Activated CD4-positive, CD25-positive, alpha-beta regulatory T cell (primary cell): ENCODE measurements around the gene TTC31.
"Not testable (repeated sequence)": the region's sequence is repeated elsewhere in the genome, so short reads cannot be mapped to it uniquely, and the experiment has no call there.

Source experiments
- DNase-seq, 4 experiments: peaks; one replicate each; lab custom pipeline; 2025; lab: John Stamatoyannopoulos, UW

The TTC31 gene

DNA sequence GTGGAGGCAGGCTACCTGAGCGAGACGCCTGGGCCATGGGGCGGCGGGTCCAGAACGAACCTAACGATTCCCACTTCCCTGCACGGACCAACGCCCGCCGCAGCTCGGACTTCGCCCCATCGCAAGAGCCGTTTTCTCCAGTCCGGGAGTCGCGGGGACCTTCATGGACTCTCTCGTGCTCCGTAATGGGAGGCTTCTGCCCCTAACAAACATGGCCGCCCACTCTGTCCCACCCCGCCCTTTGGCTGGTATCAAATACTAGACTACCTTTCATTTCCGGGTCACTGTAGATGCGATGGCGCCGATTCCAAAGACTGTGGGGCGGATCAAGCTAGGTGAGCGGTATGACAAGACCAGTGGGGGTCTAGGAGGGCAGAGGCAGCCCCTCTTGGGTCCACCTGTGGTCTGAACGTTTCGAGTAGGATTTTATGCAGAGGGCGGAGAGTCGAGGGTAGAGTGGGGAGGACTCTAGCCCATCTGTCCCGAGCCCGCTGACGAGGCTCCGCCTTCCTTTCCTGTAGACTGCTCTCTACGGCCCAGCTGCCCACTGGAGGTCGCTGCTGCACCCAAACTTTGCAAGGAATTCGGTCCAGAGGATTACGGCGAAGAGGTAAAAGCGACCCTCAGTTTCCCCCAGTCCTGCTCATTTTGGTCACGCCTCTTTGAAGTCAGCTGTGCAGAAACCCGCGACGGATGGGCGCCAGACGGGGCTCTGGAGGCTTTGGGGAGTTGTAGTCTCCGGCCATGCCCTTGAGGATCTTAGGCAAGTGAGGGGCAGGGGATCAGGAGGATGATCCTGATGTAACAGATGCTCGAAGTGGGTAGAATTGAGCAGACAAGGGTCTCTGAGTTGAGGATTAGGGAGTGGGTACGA, at the start of gene TTC31, which contains the start of gene CCDC142:
TSS of gene TTC31 (plus strand) at position 281 of the 874 bp plus-strand sequence. CDS start at position 296, 15 bp downstream.
TSS of gene CCDC142 (minus strand) at position 198 of the 874 bp plus-strand sequence. CDS start at position 37, 161 bp downstream.
- peak; percentile 83 to 87 (median 85) for DNase-seq

DNA sequence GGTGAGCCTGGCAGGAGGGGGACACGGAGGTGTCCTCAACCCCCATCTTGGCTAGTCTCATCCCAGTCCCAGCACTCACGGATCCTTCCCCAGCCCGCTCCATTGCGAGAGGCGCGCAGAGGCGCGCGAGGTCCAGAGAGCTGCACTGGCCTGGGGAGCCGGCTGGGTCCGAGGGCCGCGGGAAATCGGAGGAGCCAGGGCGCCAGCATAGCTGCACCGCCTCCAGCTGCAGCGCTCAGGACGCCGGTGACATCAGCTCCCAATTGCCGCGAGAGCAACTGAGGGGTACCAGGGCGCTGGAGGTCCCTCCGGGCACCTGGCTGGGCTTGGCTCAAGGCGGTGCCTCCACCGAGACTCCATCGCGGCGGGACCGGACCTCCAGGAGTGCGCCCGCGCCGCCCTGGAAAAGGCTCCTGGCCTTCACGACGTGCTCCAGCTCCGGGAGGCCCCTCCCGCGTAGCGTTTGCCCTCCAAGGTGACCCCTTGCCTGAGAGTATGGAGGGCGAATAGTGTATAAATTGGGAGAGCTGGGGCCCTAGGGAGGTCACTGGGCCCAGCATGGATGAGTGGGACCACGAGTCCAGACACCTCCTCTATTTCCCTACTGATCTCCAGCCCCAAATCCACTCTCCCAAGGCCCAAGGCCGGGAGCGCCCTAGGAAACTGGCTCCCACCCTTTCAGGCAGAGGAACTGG, 46.6 kb upstream of the TTC31 start:
- no peak for DNase-seq

GRCh38 chr2:74436848-74437695, 45.8 kb upstream of the TTC31 start:
- DNase-seq: no peak

- DNase-seq: no peak
Observed at GRCh38 chr2:74438248-74438647, 44.6 kb upstream of the TTC31 start.

DNA sequence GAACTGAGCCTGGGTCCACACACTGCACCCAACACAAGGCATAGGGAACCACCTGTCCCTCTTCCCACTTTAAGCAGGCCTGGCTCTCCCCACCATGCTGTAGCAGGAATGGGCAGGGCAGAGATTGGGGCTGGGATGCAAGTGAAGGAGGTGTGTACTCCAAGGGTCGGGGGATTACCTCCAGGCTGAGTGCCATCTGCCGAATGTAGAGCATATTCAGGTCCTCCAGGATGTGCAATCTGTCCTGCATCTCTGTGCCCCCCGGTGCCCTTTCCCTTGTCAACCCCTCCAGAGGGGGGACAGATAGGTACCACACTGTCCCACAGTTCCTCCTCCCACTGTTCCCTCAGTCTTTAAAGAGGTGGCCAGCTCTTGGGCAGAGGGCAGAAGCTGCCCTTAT, 43.5 kb upstream of the TTC31 start:
- no peak for DNase-seq

GRCh38 chr2:74439803-74440377, 43.0 kb upstream of the TTC31 start:
- no peak for DNase-seq

DNA sequence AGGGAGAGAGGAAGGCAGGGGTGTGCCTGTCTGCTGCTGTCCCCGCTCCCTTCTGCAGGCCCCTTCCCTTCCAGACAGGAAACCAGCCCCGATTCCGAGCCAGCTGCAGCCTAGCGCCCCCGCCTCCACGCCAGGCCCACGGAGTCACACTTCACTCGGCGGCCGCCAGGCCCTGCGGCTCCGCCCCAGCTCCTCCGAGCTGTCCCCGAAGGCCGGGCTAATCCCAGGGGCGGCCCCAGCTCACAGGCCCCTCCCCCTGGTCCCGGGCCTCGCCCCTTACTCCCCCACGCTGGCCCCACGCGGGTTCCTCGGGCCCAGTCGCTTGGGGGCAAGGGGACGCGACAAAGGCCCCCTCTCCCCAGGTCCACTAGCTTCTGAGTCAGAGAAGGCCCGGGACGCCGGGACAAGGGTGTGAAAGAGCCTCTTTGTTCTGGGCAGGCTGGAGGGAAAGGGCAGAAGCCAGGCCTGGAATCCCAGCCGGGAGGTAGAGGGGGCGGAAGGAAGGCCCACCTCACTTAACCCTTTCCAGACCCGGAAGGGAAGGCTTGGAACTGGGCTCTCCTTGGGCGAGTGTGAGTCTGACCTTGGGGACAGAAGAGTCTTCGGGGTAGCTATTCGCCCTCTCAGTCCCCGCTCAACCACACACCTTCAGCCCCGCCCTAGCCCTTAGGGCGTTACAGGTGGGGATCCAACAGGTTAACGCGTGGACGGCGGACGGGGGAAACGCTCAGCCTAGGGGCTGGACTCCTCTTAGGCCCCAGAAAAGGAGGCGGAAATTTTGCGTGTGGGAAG, 42.3 kb upstream of the TTC31 start:
- no peak for DNase-seq

DNA sequence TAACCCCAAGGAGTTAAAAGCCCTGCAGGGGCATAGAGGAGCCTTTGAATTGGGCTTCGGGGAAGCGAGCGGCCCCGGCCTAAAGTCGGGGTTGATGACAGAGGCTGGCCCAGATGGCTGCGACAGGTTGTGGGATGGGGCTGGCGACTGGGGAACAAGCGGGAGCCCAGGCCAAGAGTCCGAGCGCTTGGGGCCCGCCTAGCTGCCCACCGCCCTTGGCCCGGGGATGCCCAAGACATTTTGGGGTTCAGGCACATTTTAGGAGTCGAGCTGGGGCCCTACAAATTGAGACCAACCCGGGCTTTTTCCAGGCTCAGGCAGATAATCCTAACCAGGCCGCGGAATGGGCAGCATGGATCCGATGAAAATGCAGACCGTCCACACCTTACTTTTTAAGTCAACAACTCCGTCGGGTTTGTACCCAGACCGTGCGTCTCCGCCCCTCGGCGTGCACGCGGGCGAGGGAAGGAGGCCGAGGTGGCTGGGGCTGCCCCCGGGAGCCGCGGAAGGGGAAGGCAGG, 41.7 kb upstream of the TTC31 start:
- DNase-seq: no peak

DNA sequence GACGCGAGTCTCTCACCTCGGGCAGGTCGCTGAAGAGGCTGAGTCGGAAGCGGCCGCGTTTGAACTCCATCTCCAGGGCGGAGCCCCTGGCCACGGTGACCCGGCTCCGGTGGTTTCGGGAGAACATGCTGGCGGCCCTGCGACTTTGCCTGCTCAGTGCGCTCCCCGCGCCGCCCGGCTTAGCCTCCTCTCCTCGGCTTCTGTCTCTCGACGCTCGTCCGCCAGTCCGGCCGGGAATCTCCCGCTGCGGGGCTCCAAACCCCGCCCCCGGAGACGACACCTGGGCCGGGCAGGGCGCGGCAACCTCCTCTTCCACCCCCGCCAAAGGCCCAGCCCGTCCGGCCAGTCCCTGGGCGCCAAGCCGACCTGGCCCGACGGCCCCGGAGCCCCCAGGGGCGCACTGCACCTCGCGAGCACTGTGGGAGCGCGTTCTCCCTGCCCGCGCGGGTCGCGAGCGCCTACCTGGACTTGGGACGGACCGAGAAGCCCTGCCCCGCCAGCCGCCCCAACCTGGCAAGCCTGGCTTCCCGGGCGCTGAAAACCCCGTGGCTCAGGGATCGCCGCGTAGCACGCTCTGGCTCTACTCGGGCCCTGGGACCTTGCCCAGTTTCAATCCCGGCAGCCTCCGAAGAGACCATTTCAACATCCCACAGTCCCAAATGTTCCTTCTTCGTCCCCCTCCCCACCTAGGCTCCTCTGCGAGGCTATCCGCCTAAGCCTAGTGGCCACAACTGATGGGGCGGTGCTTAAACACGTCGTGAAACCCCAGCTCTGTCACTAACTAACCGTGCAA, 41.0 kb upstream of the TTC31 start, which contains the start of gene RTKN:
TSS of gene RTKN (minus strand) at position 248 of the 793 bp plus-strand sequence. CDS start at position 127, 121 bp downstream.
- no peak for DNase-seq

- not testable (repeated sequence) for DNase-seq
Observed at GRCh38 chr2:74442483-74443297, 40.2 kb upstream of the TTC31 start.

GRCh38 chr2:74444498-74445318, 38.2 kb upstream of the TTC31 start:
- DNase-seq: no peak

GRCh38 chr2:74447230-74447999, 35.5 kb upstream of the TTC31 start:
- no peak for DNase-seq

GRCh38 chr2:74448771-74449170, 34.1 kb upstream of the TTC31 start:
- DNase-seq: no peak

- DNase-seq: no peak
Observed at GRCh38 chr2:74450570-74451190, 32.2 kb upstream of the TTC31 start.

DNA sequence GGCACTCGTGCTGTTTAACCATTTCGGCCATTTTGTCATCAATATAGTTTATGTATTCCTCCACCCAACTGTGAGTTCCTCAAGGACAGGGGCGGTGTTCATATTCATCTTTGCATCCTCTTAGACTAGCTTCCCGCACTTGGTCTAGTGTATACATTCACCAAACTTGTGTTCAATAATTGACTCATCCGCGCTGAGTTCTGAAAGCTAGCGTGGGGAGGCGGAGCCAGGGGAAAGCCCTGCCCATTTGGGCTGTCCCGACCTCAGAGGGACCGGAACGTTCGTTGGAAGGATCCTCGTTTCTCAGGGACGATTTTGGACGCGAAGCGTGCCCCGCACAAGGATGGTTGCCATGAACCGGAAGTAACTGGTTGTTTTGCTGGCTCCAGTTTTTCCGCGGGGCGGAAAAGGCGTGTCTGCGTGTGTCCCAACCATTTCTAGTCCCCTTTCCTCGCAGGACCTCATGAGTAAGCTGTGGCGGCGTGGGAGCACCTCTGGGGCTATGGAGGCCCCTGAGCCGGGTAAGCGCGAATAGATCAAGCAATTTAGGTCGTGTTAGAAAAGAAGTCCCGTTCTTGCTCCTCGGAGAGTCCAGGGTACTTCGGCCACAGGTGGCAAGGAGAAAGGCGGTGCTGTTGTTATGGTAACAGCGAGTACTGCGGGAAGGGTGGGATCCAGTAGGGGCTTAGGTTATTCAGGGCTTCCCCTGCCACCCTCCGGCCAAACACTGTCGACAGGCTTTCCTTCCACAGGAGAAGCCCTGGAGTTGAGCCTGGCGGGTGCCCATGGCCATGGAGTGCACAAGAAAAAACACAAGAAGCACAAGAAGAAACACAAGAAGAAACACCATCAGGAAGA, 28.0 kb upstream of the TTC31 start, which contains the start of gene INO80B:
TSS of gene INO80B (plus strand) at position 434 of the 858 bp plus-strand sequence. CDS start at position 464, 30 bp downstream.
- peak; percentile 88 to 93 (median 91) for DNase-seq
